ENCODE data around the gene PMPCB. TPM values are rescaled to one million over a fixed set of nuclear protein-coding genes. Genes with fewer than 3 reads are reported as not detected.

Gene PMPCB
- total RNA-seq, 1 donor from 2014 or later = 164 TPM

- Histone ChIP-seq H3K79me2 (ENCODE audit: low read depth) (peaks cover 72% of the 10 kb centered on the region), H3K9me3 (ENCODE audit: low read depth) (no peaks in the 10 kb centered on the region), H2AFZ (replicated peaks) (no peak overlapping the region), H3K27ac (no peak overlapping the region), H3K4me1 (peaks cover 14% of the 10 kb centered on the region), H3K27me3 (no peaks in the 10 kb centered on the region), H4K20me1 (ENCODE audit: low read depth) (peaks cover 21% of the 10 kb centered on the region), H3K4me3 (peak overlapping the region; percentile 74), H3K9ac (peak overlapping the region; percentile 84), H3K4me2 (peak overlapping the region; percentile 95), H3F3A (ENCODE audit: low read depth) (peaks cover 4% of the 10 kb centered on the region), H3K36me3 (no peaks in the 10 kb centered on the region)
- H3K4me3 Mint-ChIP-seq = peak overlapping the region; percentile 100
- H3K36me3 Mint-ChIP-seq = peaks cover 3% of the 10 kb centered on the region
- no peaks in the 10 kb centered on the region for H3K27me3 Mint-ChIP-seq (ENCODE audit: insufficient read depth, low read depth)
- DNase-seq (ENCODE audit: low spot score) = no peak
- no peak overlapping the region for H3K27ac Mint-ChIP-seq
- TF ChIP-seq EZH2 (IDR thresholded peaks at IDR 0.05) = no peak
- no peak for TF ChIP-seq EZH2phosphoT487 (IDR thresholded peaks at IDR 0.05)
- no peak for TF ChIP-seq CTCF (IDR thresholded peaks at IDR 0.05)
- no peaks in the 10 kb centered on the region for H3K9me3 Mint-ChIP-seq
- H3K4me1 Mint-ChIP-seq = peaks cover 25% of the 10 kb centered on the region
These were observed 51.7 kb downstream of the PMPCB start for GRCh38 chr7:103348959-103349358.

- Mint-ChIP-seq H3K4me3 (peak overlapping the region; percentile 71), H3K36me3 (peaks cover 3% of the 10 kb centered on the region), H3K27ac (no peak overlapping the region), H3K4me1 (peaks cover 23% of the 10 kb centered on the region), H3K9me3 (no peaks in the 10 kb centered on the region), H3K27me3 (ENCODE audit: insufficient read depth, low read depth) (no peaks in the 10 kb centered on the region)
- Histone ChIP-seq H3K9ac (no peak overlapping the region), H3K4me2 (no peak overlapping the region), H4K20me1 (ENCODE audit: low read depth) (peaks cover 21% of the 10 kb centered on the region), H3K4me3 (no peak overlapping the region), H2AFZ (replicated peaks) (no peak overlapping the region), H3K27me3 (no peaks in the 10 kb centered on the region), H3K79me2 (ENCODE audit: low read depth) (peaks cover 75% of the 10 kb centered on the region), H3F3A (ENCODE audit: low read depth) (peaks cover 4% of the 10 kb centered on the region), H3K36me3 (no peaks in the 10 kb centered on the region), H3K4me1 (peaks cover 14% of the 10 kb centered on the region), H3K9me3 (ENCODE audit: low read depth) (no peaks in the 10 kb centered on the region), H3K27ac (no peak overlapping the region)
- no peak for TF ChIP-seq EZH2 (IDR thresholded peaks at IDR 0.05)
- TF ChIP-seq CTCF (IDR thresholded peaks at IDR 0.05) = no peak
- no peak for TF ChIP-seq EZH2phosphoT487 (IDR thresholded peaks at IDR 0.05)
- no peak for DNase-seq (ENCODE audit: low spot score)
These were observed 52.6 kb downstream of the PMPCB start for GRCh38 chr7:103349805-103350204.

Small RNA genes lying within 50 kb of the gene (small RNA-seq; reads per million reads assigned to genes)
- gene RPS29P16 = 0.07 reads per million

Other genes starting within 250 kb of the PMPCB start
- gene FBXL13, start 222.6 kb upstream of the PMPCB start, total RNA-seq (ENCODE audit: low replicate concordance) = 4.3 and 8.2 TPM in 2 replicates
- gene ARMC10, start 222.3 kb upstream of the PMPCB start, total RNA-seq (ENCODE audit: low replicate concordance) = 49.9 and 56.5 TPM in 2 replicates
- gene NAPEPLD, start 148.3 kb upstream of the PMPCB start, total RNA-seq (ENCODE audit: low replicate concordance) = 13.3 and 14.6 TPM in 2 replicates
- gene DNAJC2, start 47.3 kb downstream of the PMPCB start, total RNA-seq (ENCODE audit: low replicate concordance) = 27.2 and 41.0 TPM in 2 replicates
- 85.1 and 128 TPM in 2 replicates for gene PSMC2, start 50.2 kb downstream of the PMPCB start, total RNA-seq (ENCODE audit: low replicate concordance)
- gene SLC26A5, start 148.8 kb downstream of the PMPCB start, total RNA-seq (ENCODE audit: low replicate concordance) = not detected in 2 replicates

All from neural progenitor cell (in vitro differentiated cells).